GM19025 (cell line): ENCODE measurements around the gene KIF1A.

Experiments used
- ATAC-seq: cut with Tn5 transposase; IDR thresholded peaks from one replicate; pipeline ENCODE4 v1.9.1; 2021; ENCODE audit warnings: mild to moderate bottlenecking, low read depth, moderate library complexity; ENCODE audit not compliant: unreplicated experiment

The KIF1A gene

DNA sequence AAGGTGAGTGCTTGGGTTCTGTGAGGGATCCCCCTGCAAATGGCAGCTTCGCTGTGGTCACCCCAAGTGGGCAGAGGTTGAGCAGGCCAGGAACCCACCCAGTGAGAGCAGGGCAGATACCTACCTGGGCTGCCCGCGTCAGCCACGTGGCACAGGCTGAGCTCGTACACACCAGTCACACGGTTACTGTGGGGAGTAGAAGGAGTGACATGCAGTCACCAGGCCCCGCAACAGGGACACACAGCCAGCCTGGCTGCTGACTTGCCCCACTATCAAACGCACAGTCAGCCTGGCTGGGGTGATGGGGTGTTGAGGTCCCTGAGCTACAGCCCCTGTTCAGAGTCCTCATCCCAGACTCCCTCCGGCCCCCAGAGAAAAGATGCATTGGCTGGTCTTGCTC, 96.2 kb downstream of the KIF1A start:
- ATAC-seq, result no peak

DNA sequence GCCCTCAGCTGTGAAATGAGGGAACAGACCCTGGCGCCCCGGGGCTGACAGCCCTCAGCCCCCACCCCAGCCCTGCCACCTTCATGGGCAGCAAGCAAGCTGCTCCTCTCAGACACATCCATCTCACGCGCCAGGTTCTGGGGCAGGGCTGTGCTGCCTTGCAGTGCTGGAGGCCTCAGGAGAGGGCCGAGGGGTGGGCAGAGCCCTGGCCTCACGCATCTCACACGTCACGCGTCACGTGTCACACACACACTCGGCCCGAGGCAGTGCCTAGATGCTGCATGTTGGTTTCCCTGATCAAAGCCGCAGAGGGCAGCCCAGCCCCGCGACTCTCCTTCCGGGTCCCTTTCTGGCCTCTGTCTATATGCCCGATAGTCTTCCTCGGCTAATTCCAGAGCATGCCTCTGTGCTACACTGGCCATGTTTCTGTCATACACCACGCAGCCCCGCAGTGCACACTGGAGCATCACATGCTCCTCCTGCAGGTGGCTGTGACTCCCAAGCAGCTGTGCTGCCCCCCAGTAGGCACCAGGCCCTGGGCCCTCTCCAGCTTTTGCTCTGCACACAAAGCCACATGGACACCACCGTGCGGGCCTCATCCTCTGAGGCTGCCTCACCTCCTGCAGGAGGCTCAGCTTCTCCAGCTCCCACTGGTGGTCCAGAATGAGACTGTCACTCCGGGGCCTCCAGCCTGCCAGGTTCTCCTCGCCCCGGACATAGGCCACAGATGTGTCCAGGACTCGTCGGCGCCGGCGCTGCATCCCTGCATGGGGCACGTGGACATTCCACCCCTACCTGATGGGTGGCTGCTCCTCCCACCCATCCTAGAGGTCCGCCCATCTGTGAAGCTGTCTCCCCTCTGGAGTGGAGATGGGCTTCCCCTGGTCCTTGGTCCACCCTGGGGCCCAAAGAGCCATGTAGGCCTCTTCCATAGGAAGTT, 97.0 kb downstream of the KIF1A start:
- no peak for ATAC-seq

DNA sequence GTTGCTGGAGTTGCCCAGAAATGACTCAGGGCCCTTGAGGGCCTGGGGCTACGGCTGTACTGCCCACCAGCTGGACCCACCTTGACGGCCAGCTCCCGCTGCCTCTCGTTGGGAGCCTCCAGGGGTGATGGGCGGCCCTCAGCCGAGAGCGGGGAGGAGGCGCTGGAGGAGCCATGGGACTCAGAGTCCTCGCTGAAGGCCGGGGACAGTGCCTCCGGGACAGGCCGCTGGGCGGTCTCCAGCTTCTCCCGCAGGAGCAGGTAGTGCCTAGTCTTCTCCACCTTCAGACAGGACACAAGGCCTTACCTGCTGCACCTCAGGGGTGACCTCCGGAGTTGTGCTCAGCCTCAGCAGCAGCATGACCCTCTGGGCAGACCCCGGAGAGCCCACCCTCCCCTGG, 97.6 kb downstream of the KIF1A start:
- ATAC-seq, result no peak

DNA sequence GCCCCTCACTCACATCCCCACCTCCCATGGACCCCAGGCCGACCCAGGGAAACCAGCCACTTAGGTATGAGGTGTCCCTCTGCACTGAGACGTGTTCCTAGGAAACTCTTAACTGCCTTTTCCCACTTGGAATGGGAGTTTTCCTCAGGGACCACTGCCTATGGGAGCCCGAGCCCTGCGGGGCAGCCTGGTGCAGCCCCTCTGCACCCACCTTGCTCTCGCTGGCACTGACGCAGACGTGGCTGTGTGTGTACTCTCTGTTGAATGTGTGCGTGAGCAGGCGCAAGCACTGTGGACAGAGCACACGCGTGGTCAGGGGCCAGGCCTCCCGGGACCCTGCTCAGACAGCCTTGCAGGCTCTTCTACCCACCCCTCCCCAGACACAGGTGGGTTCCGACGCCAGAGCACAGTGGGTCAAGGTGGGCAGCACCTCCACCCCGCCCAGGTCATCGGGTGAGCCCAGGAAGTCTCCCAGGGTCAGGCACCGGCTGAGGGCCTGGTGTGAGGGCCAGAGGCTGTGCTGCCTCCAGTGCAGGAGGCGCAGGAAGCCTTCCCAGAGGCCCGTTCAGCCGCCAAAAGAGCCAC, 98.3 kb downstream of the KIF1A start:
- ATAC-seq, result no peak

DNA sequence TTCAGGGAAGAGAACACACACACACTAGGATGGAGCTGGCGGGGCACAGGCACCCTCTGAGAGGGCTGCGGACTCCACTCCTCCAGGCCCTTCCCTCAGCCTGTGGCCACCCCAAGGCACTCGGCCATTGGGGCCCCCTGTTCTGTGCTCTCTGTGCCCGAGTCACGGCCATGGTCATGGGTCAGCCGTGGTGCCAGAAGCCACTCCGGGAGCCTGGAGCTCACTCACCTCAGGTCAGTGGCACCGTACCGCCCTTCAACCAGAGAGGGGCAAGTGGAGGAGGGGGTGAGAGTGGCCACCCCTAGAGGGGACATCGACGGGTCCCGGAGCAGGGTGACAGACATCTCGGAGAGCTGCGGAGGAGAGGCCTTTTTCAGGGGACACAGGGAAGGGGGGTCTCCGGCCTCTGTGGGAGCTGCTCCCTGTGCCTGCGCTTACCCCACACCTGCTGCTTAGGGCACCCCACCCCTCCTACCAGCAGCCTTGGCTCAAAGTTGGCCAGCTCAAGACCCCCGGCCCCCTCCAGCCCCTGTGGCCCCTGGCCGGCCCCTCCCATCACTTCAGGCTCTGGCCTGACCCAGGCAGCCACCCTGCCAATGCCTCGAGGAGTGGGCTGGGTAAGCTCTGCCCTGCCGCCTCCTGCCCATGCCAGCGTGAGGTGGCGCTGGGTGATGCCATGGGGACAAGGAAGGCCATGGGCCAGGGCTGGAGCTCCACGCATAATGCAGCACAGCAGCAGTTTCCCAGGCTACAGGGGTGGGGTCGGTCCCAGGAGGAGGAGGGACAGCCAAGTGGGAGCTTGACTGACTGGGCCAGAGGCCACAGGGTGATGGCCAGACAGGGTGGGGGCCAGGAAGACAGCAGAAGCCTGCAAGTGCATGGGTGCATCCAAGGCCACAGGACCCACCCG, 99.1 kb downstream of the KIF1A start:
- no peak for ATAC-seq

DNA sequence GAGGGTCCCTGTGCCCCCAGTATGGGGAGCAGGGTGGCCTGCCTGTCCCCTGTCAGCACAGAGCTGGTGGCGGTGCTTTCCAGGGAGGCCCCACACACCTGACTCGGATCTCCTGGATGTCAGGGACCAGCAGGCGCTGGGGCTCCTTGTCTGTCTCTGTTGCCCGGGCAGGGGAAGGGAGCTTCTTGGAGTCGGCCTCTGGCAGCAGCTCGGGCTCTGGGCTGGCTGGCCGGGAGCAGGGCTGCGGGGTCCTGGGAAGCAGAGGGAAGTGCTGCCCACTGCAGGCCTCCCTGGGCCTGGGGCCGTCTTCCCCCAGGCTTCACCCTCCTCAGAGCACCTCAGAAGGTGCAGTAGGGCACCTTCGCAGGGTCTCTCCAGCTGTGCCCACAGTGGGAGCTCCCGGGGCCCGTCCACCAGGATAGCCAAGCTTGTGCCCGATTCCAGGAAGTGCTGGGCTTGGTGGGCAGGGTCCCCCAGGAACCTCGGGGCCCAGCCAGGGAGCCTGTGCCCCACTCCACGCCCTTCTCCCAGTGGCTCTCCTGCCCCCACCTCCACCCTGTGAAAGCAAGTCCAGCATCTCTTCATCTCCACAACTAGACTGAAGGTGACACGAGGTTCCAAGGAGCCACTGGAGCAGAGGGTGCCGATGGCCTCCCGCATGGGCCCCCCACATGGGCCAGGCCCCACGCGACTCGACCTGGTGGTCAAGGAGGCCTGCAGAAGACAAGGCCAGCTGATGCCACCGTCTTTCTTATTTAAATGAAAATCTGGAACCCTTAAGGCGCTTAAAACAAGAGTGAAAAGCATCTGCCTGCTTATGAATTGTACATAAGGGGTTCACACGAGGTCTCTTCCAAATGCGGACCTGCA, 100.1 kb downstream of the KIF1A start:
- no peak for ATAC-seq

DNA sequence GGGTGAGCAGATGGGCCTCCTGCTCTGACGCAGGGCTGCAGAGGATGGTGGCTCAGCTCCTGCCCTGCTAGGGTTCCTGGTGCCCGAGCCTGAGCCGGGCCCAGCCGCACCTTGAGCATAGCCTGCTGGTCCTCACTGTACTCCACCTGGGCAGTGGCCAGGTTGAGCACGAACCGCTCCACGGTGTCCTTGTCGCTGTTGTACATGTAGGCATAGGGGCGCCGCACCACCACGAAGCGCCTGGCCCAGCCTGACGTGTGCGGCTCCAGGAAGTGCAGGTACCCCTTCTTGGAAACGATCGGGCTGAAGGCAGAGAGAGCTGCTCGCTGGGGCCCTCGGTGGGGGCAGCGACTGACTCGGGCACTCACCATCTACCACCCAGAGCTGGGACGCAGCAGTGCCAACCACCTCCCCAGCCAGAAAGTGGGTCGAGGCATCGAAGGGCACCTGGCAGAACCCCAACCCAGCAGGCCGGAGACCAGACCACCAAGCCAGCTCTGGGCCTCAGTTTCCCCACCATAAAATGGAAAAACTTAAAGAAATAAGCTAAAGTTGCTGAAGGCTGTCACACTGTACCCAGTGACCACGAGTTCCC, 101.0 kb downstream of the KIF1A start:
- no peak for ATAC-seq

DNA sequence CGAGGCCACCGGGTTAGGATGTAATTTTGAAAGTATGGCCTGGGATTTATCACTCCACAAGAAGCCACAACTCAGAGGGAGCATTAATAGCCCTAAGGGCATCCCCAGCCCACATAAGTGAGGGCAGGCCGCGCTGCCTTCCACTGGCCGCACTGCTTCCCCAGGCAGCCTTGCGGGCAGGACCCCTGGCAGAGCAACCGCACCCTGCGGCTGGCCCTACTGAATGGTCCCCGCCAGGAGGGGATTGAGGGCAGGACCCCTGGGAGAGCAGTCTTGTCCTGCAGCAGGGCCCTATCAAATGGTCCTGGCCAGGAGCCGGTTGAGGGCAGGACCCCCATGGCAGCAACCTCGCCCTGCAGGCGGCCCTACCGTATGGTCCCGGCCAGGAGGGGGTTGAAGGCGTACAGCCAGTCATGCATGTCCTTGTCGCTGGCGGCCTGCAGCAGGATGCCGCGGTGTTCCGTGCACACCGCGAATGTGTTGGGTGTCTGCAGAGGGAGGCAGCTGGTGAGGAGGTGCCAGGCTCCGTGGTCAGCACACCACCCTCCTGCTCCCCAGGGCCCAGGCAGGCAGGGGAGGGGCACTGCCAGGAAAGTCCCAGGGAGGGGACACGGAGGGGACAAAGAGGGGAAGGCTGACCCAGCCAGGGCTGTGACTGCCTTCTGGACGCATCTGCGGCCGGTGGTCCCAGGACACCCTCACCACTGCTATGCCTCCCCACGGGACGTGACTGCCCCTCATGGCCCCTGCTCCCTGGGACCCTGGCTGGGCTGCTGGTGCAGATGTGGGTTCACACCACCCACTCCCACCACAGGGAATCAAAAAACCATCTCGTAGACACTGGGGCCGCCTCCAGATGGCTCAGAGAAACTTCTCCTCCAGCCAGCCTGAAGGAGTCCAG, 102.1 kb downstream of the KIF1A start:
- ATAC-seq, result no peak

DNA sequence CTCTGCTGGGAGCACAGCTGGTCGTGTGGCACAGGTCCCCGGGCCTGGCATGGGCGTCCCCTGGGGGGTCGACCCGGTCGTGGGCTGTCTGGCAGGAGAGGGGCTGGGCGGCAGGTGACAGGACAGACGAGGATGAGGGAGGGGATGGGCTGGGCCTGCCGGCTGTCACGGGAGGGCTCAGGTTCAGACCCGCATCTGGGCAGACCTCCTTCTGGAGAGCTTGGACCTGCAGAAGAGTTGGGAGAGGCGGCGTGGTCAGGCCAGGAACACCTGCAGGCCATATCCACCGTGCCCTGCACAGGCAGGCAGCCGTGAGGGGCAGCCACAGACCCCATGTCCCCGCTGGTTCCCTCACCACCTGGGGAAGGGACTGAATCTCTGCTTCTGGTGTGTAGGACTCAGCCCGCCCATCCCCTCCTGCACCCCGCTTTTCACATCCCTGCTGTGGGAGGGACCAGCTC, 102.8 kb downstream of the KIF1A start:
- ATAC-seq, result no peak

DNA sequence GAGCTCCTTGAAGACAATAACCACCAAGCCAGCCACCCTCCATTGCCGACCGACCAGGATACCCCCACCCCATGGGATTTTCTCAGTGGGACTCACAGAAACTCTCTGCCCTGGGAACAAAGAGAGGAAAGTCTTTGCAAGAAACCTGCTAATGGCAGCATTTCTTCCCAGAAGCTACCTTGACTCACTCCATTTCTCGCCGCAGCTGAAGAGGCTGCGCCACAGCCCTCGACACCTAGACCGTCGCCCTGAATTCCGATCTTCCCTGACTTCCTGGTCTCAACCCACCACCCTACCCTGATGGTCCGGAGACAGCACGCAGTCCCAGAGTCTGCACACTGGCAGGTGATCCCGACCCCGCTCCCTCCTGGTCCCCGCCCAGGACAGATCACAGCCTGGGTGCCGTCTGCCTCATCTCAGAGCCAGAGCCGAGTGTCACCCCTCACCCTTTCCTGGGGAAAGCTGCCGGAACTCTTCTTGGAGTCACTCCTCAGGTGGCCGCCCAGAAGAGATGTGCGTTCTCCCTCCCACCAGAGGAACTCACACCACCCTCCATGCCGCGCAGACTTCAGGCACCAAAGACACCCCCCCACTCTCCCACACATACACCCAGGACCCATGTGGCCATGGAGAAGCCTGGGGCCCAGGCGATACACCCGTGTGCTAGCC, 103.8 kb downstream of the KIF1A start:
- no peak for ATAC-seq

DNA sequence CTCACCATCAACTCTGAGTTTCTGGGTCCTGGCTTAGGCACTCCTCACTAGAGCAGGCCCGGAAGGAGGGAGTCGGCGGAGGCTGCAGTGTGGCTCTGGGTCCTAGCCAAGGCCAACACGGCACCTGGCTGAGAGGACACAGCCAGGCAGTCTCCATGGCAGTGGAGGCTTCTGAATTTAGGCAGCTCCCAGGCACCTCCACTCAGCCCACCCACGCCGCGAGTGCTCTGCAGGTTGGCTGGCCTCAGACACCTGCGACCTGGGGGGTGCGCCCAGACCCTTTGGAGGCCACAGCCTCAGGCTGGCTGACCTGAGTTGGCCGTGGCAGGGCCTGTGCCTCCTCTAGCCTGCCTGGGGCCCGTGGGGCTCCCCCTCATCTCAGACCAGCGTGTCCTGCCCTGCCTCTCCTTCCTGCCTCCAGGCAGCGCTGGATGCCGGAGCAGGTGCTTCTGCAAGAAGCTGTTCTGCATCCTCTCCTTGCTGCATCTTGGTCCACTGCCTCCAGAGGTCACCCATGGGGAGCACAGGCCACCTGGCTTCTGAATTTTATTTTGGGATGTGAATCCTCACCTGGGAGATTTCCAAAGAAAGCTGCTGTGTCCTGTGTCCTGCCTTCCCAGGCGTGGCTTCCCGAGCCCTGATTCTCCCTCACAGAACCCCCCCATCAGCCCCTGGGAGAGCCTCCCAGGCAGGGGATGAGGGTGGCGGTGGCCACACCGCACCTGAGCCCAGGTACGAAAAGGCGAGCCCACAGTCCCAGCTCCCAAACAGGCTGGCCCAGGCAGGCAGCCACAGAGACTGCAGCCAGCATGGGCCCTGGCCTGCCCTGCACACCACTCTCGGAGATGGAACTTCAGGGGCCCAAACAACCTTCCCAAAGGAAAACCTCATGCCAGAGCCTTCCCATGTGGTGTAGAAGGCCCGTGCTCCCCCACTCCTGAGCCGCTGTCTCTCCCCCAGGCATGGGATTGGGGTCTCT, 105.0 kb downstream of the KIF1A start:
- no peak for ATAC-seq

DNA sequence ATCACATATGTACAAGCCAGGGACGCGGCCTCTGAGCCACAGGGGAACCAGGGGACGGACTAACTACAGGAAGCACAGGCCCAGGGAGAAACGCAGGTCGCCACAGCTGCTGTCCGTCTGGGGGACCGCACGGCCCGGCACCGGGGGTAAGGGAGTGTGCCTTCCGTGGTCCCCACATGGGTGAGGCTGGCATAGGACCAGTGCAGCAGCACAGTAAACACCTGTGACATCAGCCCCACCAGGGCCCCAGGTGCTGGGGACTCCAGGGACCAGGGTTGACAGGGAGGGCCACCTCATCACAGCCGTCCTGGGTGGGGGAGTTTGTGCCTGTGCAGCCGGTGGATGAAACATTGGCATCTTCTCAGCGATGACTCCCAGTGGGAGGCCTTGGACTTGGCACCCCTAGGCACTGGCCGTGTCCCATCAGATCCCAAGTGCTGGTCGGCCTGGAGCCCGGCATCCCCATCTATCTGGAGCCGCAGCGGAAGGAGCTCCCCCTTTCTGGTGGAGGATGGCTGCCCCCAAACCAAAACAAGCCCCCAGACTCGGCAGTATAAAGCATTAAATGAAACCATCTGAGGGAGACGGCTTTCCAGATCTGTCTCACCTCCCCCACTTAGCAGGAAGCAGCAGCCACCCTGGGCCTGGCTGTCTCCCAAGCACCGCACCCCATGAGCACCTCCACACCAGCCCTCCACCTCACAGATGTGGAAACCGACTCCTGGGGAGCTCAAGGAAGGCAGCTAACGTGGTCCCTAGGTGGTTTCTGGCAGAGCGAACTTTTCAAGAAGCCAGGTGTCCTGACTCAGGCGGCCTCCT, 105.9 kb downstream of the KIF1A start:
- no peak for ATAC-seq

DNA sequence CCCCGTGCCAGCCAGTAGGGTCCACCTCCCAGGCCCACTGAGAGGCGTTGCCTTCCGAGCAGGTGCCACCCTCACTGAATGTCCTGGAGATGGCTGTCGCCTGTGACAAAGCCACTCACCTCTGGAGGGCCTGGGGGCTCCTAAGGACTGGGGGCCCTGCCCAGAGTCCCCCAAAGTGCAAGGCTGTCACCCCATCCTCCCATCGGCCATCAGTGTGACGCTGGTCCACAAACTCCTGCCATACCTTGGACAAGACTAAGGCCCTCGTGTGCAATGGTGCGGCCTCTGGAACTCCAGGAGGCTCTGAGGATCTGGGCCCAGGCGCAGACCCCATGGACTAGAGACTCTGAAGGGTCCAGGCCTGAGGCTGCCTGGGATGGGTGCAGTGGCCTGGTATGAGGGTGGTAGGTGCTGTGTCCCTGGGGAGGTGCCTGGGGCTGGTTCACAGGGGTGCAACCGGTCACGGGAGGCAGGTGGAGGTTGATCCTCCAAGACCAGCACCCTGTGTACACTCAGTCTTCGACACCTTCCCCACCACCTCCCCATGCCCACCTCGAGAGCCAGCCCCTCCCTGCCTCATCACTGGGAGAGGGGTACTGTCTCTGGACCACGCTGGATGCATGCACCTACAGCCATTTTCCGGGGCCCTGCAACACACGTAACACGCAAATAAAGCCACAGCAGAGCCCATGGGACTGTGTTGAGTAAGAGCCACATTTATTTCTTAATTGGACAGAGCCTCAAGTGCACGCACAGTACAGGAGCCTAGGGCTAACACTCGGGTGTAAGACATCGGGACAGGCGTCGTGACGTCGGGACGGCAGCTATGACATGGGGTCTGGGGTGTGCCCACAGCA, 106.7 kb downstream of the KIF1A start:
- no peak for ATAC-seq

DNA sequence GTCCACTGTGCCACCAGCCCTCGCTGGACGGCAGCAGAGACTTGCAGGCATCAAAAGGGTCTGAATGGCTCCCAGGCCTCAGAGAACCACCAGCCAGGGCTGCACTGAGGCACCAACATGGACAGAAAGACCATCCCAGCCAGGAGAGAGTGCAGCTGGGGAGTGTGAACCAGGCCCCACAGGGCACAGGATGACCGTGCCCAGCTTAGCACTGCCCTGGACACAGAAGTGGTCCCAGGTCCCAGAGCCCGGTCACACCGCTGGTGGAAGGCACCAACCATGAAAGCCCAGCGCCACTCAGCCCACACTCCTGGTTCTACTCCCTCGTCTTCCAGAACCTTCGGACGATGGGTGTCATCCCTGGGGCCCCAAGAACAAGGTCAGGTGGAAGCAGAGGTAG, 107.9 kb downstream of the KIF1A start:
- ATAC-seq, result no peak

DNA sequence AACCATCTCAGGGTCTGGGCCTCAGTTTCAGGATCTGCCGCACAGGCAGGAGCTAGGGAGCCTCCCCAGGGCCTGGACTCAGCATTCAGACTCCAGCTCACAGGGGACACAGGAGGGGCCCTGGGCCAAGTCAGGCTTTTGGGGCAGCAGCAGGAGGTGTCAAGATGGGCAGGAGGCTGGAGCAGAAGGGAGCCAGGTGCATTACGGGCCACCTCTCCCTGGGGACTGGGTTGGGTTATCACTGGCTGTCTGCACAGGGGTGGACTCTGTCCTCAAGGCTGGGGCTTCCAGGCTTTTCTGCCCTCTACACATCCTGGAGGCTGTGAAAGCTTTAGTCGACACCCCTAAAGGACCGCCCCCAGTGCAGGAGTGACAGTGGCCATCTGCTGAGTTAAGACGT, 108.3 kb downstream of the KIF1A start:
- no peak for ATAC-seq
